GM13976 (cell line): ENCODE measurements around the gene MPDZ.

ENCODE experiments used
- DNase-seq: peaks from one replicate; pipeline ENCODE4 v3.0.0; 2012; ENCODE audit warnings: low spot score
- in situ Hi-C: fragments of 300-500 bp; cut with MboI; formaldehyde crosslinking; loops from one replicate; pipeline ENCODE4 v1.12.0; 2022; ENCODE audit warnings: low sequenced_read_pairs, mixed read lengths, inconsistent platforms; ENCODE audit not compliant: unreplicated experiment
- TF ChIP-seq, protein P1 (sequence below): IDR thresholded peaks from 2 replicates; pipeline ENCODE4 v1.5.1; 2012; ENCODE audit warnings: borderline replicate concordance, mild to moderate bottlenecking; ENCODE audit not compliant: insufficient read depth; ENCODE audit errors: extremely low read depth, missing control alignments, control extremely low read depth

The MPDZ gene

GRCh38 chr9:13111778-13112177, 167.7 kb downstream of the MPDZ start:
- TF ChIP-seq, protein P1, sequence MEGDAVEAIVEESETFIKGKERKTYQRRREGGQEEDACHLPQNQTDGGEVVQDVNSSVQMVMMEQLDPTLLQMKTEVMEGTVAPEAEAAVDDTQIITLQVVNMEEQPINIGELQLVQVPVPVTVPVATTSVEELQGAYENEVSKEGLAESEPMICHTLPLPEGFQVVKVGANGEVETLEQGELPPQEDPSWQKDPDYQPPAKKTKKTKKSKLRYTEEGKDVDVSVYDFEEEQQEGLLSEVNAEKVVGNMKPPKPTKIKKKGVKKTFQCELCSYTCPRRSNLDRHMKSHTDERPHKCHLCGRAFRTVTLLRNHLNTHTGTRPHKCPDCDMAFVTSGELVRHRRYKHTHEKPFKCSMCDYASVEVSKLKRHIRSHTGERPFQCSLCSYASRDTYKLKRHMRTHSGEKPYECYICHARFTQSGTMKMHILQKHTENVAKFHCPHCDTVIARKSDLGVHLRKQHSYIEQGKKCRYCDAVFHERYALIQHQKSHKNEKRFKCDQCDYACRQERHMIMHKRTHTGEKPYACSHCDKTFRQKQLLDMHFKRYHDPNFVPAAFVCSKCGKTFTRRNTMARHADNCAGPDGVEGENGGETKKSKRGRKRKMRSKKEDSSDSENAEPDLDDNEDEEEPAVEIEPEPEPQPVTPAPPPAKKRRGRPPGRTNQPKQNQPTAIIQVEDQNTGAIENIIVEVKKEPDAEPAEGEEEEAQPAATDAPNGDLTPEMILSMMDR: no peak
- in situ Hi-C loops: no loop called here
- no peak for DNase-seq

DNA sequence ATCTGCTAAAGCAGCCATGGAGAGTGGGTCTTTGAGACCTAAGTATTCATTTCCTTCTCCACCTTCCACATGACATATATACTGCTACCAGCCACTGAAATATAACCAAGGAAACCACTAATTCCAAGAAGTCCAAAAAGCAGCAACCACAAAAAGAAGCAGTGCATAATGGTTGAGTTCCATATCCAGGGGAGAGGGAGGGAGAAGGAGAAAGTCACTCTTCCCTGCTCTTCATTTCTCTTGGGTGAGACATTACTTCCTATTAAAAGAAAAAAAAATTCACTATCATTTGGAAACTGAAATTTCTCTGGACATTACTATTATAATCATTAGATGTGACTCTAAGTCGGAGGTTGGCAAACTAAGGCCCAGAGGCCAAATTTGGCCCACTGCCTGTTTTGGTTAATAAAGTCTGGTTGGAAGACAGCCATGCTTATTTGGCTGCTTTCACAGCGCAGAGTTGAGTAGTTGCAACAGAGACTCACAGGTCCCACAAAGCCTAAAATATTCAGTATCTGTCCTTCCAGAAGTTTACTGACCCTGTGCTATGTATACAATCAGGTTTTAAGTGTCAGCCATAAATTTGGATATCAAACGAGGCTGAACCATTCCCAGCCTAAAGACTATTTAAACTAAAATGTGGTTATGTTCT, 168.6 kb downstream of the MPDZ start:
- TF ChIP-seq, protein P1: no peak
- no peak for DNase-seq
- in situ Hi-C loops: no loop called here

DNA sequence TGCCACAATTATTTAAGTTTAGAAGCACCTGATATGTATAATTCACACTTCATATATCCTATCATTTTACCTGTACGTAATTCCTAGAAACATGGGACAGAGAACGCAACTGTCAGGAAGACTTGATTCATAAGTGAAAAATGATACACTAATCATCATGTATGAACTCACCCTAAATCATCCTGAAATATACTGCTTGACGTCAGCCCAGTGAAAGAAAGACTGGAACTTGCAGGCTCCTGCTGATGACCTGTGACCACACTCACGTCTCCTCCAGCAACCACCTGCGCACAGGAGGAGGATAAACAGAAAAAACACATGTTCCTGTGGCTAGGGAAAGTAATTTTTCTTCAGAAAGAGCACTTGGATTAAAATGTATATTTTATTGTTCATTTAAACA, 169.7 kb downstream of the MPDZ start:
- no peak for DNase-seq
- TF ChIP-seq, protein P1: no peak
- in situ Hi-C loops: no loop called here

- no peak for DNase-seq
- TF ChIP-seq, protein P1: no peak
- in situ Hi-C loops: no loop called here
Measured at GRCh38 chr9:13107008-13107407, 172.5 kb downstream of the MPDZ start.

- in situ Hi-C loops: no loop called here
- DNase-seq: no peak
- TF ChIP-seq, protein P1: no peak
Measured at GRCh38 chr9:13100914-13101572, 178.4 kb downstream of the MPDZ start.

- TF ChIP-seq, protein P1: no peak
- in situ Hi-C loops: no loop called here
- no peak for DNase-seq
Measured at GRCh38 chr9:13095056-13095455, 184.4 kb downstream of the MPDZ start.
